ENCODE results near the gene PROX1. TPM values are rescaled to one million over a fixed set of nuclear protein-coding genes. Genes with fewer than 3 reads are reported as not detected.

PROX1 gene
- total and polyA plus RNA-seq, 2 of the 4 experiments (the other 2 are of a cell fraction) = under 0.01 to 0.02 TPM

- Histone ChIP-seq H2AFZ (replicated peaks; ENCODE audit: low read length, poor library complexity) (no peak overlapping the region), H2AK9ac (replicated peaks; ENCODE audit: low read depth, low read length, poor library complexity) (no peak overlapping the region), H3K56ac (ENCODE audit: extremely low read depth, insufficient read depth, low read length) (no peak overlapping the region), H2BK15ac (ENCODE audit: low read depth, low read length) (no peak overlapping the region), H3K4me3 (ENCODE audit: insufficient read depth, low read depth, low read length) (no peak overlapping the region), H3K4me2 (ENCODE audit: low read depth, low read length) (no peak overlapping the region), H3K9me1 (ENCODE audit: insufficient read depth, low read length) (no peaks in the 10 kb centered on the region), H2AK5ac (ENCODE audit: low read depth, low read length) (no peak overlapping the region), H3K23ac (ENCODE audit: low read depth, low read length) (no peak overlapping the region), H4K8ac (ENCODE audit: low read depth in 2 of 2, low read length in 2 of 2) (no peak overlapping the region), H3K27me3 (ENCODE audit: control insufficient read depth, insufficient read depth, low read length) (peaks cover 14% of the 10 kb centered on the region), H2BK120ac (ENCODE audit: low read depth, low read length) (no peak overlapping the region), H2BK5ac (ENCODE audit: low read depth, low read length, poor library complexity, severe bottlenecking) (no peak overlapping the region), H4K20me1 (ENCODE audit: insufficient read depth, low read length) (no peaks in the 10 kb centered on the region), H4K91ac (ENCODE audit: insufficient read depth, low read depth, low read length) (no peak overlapping the region), H4K5ac (ENCODE audit: low read depth, low read length) (no peak overlapping the region), H3K36me3 (ENCODE audit: control insufficient read depth, insufficient read depth, low read length) (no peaks in the 10 kb centered on the region), H3K79me1 (ENCODE audit: low read depth in 1 of 2, low read length in 2 of 2) (no peaks in the 10 kb centered on the region), H3K4ac (ENCODE audit: low read depth, low read length) (no peak overlapping the region), H3K9ac (ENCODE audit: low read depth, low read length) (no peak overlapping the region), H3K14ac (replicated peaks; ENCODE audit: low read depth, low read length) (no peak overlapping the region), H3K9me3 (ENCODE audit: control insufficient read depth, insufficient read depth, low read length) (no peaks in the 10 kb centered on the region), H3K27ac (ENCODE audit: insufficient read depth, low read length) (no peak overlapping the region), H3K4me1 (ENCODE audit: control insufficient read depth, insufficient read depth, low read length) (no peaks in the 10 kb centered on the region), H2BK20ac (ENCODE audit: low read depth, low read length) (no peak overlapping the region), H3K18ac (ENCODE audit: low read depth, low read length) (no peak overlapping the region)
- CTCF ChIA-PET = no interaction called here
- no peak for DNase-seq
- WGBS, 2 experiments (ENCODE audit: extremely low coverage in 2 of 2, insufficient read length in 1 of 2) = no CpG with 5 or more reads among the region's 5 CpGs
- POLR2A ChIA-PET (ENCODE audit: unreplicated experiment) = no interaction called here
- in situ Hi-C loops (cut with MboI; ENCODE audit: low sequenced_read_pairs) = no loop called here
- TF ChIP-seq RCOR1 (IDR thresholded peaks at IDR 0.05; ENCODE audit: insufficient replicate concordance, low read length) (no peak), RFX5 (IDR thresholded peaks at IDR 0.05; ENCODE audit: low read depth, low read length) (no peak), MXI1 (IDR thresholded peaks at IDR 0.05; ENCODE audit: borderline replicate concordance, low read depth, low read length) (no peak), NFE2L2 (IDR thresholded peaks at IDR 0.05; ENCODE audit: low read depth, low read length) (no peak), FOS (IDR thresholded peaks at IDR 0.05; ENCODE audit: low read depth, low read length) (no peak), RAD21 (IDR thresholded peaks at IDR 0.05; ENCODE audit: low read length) (no peak)
- ATAC-seq (ENCODE audit: low read depth) = no peak
- dilution Hi-C loops (cut with HindIII; ENCODE audit: low sequenced_read_pairs, unreplicated experiment) = no loop called here
- intact Hi-C loops (cut with micrococcal nuclease) = no loop called here
- no TSS peak for BruUV-seq (replicated peaks)
Observed at GRCh38 chr1:213994888-213995287, 7.1 kb downstream of the PROX1 start.

All from IMR-90 (cell line).